Right atrium auricular region (tissue), 2 donors: ENCODE data around the gene KHNYN. TPM values are rescaled to one million over a fixed set of nuclear protein-coding genes. Genes with fewer than 3 reads are reported as not detected.
A peak's percentile ranks its signal among the peaks of the same experiment; 100 is the strongest.

Source experiments
- DNase-seq: peaks from one replicate; pipeline ENCODE4 v3.0.0-alpha.2; 2019; ENCODE audit warnings: low spot score
- H3K27ac ChIP-seq, 2 donors: fragments of 200-600 bp; sonication (generic); 1 replicate in 1 of 2; 2 replicates in 1 of 2; pipeline ENCODE4 v1.5.1; 2016 to 2019
- H3K27me3 ChIP-seq, 2 donors: fragments of 200-600 bp; sonication (generic); one replicate each; pipeline versions ENCODE4 v1.5.1 to v1.6.0; 2017 to 2019
- H3K36me3 ChIP-seq: fragments of 200-600 bp; sonication (generic); one replicate; pipeline ENCODE4 v1.5.1; 2016
- H3K4me1 ChIP-seq, 2 donors: fragments of 200-600 bp; sonication (generic); one replicate each; pipeline versions ENCODE4 v1.5.1 to v1.6.0; 2017 to 2019
- H3K4me3 ChIP-seq, 2 donors: fragments of 200-600 bp; sonication (generic); 1 replicate in 1 of 2; 2 replicates in 1 of 2; pipeline ENCODE4 v1.5.1; 2017 to 2019; ENCODE audit warnings: mild to moderate bottlenecking in 1 of 2, moderate library complexity in 1 of 2
- H3K9me3 ChIP-seq, 2 donors: fragments of 200-600 bp; sonication (generic); one replicate each; pipeline ENCODE4 v1.5.1; 2019
- CTCF ChIP-seq, 2 donors: fragments of 200-600 bp; sonication (generic); IDR thresholded peaks; one replicate each; pipeline ENCODE4 v1.5.1; 2019; ENCODE audit warnings: antibody characterized with exemption in 2 of 2
- total RNA-seq, 2 donors: library from RNA; depleted of rRNA; stranded (reverse); fragments of >200 nt; gene quantifications; one replicate each; pipeline ENCODE4 v1.1.0, GENCODE V29; 2016

The KHNYN gene
- total RNA-seq = 10 to 100 TPM; 16.3 to 23.0 TPM

- peak within 1 kb of the TSS; percentile 93 to 96 for H3K27ac ChIP-seq
- no peaks in the 10 kb centered on the region for H3K27me3 ChIP-seq
- H3K36me3 ChIP-seq = peaks cover 20% of the 10 kb centered on the region
- peaks cover 0 to 44% of the 10 kb centered on the region in 2 donors for H3K4me1 ChIP-seq
- DNase-seq = peak; percentile 93
- peak within 1 kb of the TSS; percentile 67 to 76 for H3K4me3 ChIP-seq
- no peak for TF ChIP-seq CTCF (IDR thresholded peaks at IDR 0.05)
- H3K9me3 ChIP-seq = no peaks in the 10 kb centered on the region
These were observed at the start of gene KHNYN, which contains the start of gene CBLN3 for GRCh38 chr14:24429395-24430142. KHNYN (plus strand) TSS chr14:24429954; CDS start chr14:24430731, 777 bp downstream. CBLN3 (minus strand) TSS chr14:24429668; CDS start chr14:24429054, 614 bp downstream.

- Histone ChIP-seq H3K27me3 (no peaks in the 10 kb centered on the region), H3K9me3 (no peaks in the 10 kb centered on the region), H3K4me3 (no peak overlapping the region), H3K4me1 (peaks cover 0 to 4% of the 10 kb centered on the region in 2 donors), H3K36me3 (no peaks in the 10 kb centered on the region), H3K27ac (no peak overlapping the region)
- no peak for TF ChIP-seq CTCF (IDR thresholded peaks at IDR 0.05)
- no peak for DNase-seq
These were observed 48.2 kb upstream of the KHNYN start for GRCh38 chr14:24381363-24382063.

GRCh38 chr14:24382064-24382371, 47.7 kb upstream of the KHNYN start:
- no peak for DNase-seq
- no peak overlapping the region for H3K27ac ChIP-seq

GRCh38 chr14:24384169-24384568, 45.6 kb upstream of the KHNYN start:
- Histone ChIP-seq H3K27ac (no peak overlapping the region), H3K4me1 (peaks cover 0 to 7% of the 10 kb centered on the region in 2 donors), H3K4me3 (no peak overlapping the region), H3K27me3 (no peaks in the 10 kb centered on the region), H3K36me3 (no peaks in the 10 kb centered on the region), H3K9me3 (no peaks in the 10 kb centered on the region)
- no peak for TF ChIP-seq CTCF (IDR thresholded peaks at IDR 0.05)
- no peak for DNase-seq

More at GRCh38 chr14:24382064-24382371, 47.7 kb upstream of the KHNYN start:
- no peaks in the 10 kb centered on the region for H3K27me3 ChIP-seq
- H3K4me1 ChIP-seq = no peaks in the 10 kb centered on the region
- no peaks in the 10 kb centered on the region for H3K36me3 ChIP-seq
- TF ChIP-seq CTCF (IDR thresholded peaks at IDR 0.05) = no peak
- H3K4me3 ChIP-seq = no peak overlapping the region
- H3K9me3 ChIP-seq = no peaks in the 10 kb centered on the region

- no peaks in the 10 kb centered on the region for H3K9me3 ChIP-seq
- H3K4me3 ChIP-seq = no peak overlapping the region
- no peak for DNase-seq
- H3K4me1 ChIP-seq = peaks cover 0 to 11% of the 10 kb centered on the region in 2 donors
- H3K27me3 ChIP-seq = no peaks in the 10 kb centered on the region
- no peaks in the 10 kb centered on the region for H3K36me3 ChIP-seq
- no peak overlapping the region for H3K27ac ChIP-seq
- no peak for TF ChIP-seq CTCF (IDR thresholded peaks at IDR 0.05)
These were observed 44.2 kb upstream of the KHNYN start for GRCh38 chr14:24385524-24385923.
